Activated CD4-positive, CD25-positive, alpha-beta regulatory T cell (primary cell): ENCODE results near the gene DHFR2.
"Not testable (repeated sequence)": the region's sequence is repeated elsewhere in the genome, so short reads cannot be mapped to it uniquely, and the experiment has no call there.

Experiments used
- DNase-seq, 4 experiments: peaks; one replicate each; lab custom pipeline; 2025; lab: John Stamatoyannopoulos, UW

Gene DHFR2

GRCh38 chr3:94065819-94066480 is 3.2 kb upstream of the DHFR2 start:
- no peak for DNase-seq

- no peak for DNase-seq
Measured at GRCh38 chr3:94065122-94065521, 2.4 kb upstream of the DHFR2 start.

GRCh38 chr3:94064243-94064860 is 1.6 kb upstream of the DHFR2 start:
- DNase-seq: no peak

- no peak for DNase-seq
Measured at GRCh38 chr3:94063496-94064119, 892 bp upstream of the DHFR2 start.

- DNase-seq: no peak
Measured at GRCh38 chr3:94061297-94061696, 1.4 kb downstream of the DHFR2 start.

- no peak for DNase-seq
Measured at GRCh38 chr3:94050546-94050945, 12.2 kb downstream of the DHFR2 start.

GRCh38 chr3:94049267-94049666 is 13.4 kb downstream of the DHFR2 start:
- no peak for DNase-seq

- no peak for DNase-seq
Measured at GRCh38 chr3:94046533-94046932, 16.2 kb downstream of the DHFR2 start.

- DNase-seq: not testable (repeated sequence)
Measured at GRCh38 chr3:94044100-94044936, 18.4 kb downstream of the DHFR2 start.

GRCh38 chr3:94043285-94043684 is 19.4 kb downstream of the DHFR2 start:
- DNase-seq: no peak

- no peak for DNase-seq
Measured at GRCh38 chr3:94036909-94037507, 25.7 kb downstream of the DHFR2 start.

GRCh38 chr3:94028093-94028837 is 34.5 kb downstream of the DHFR2 start, which contains the start of gene STX19:
Gene STX19, minus strand, starts transcription at chr3:94028597. Its CDS starts 13,328 bp downstream, at chr3:94015269.
- no peak for DNase-seq

- no peak for DNase-seq
Measured at GRCh38 chr3:94026623-94027022, 36.1 kb downstream of the DHFR2 start.

GRCh38 chr3:94024385-94024784 is 38.3 kb downstream of the DHFR2 start:
- DNase-seq: no peak

- no peak for DNase-seq
Measured at GRCh38 chr3:94020293-94020692, 42.4 kb downstream of the DHFR2 start.

- DNase-seq: no peak
Measured at GRCh38 chr3:94019659-94020058, 43.1 kb downstream of the DHFR2 start.

GRCh38 chr3:94015025-94015424 is 47.7 kb downstream of the DHFR2 start:
- no peak for DNase-seq

- no peak for DNase-seq
Measured at GRCh38 chr3:94012185-94012584, 50.5 kb downstream of the DHFR2 start.

GRCh38 chr3:94011233-94011711 is 51.4 kb downstream of the DHFR2 start:
- no peak for DNase-seq

GRCh38 chr3:94009608-94010007 is 53.1 kb downstream of the DHFR2 start:
- no peak for DNase-seq

- DNase-seq: no peak
Measured at GRCh38 chr3:94008253-94008652, 54.5 kb downstream of the DHFR2 start.
